Ishikawa (cell line): ENCODE measurements around the gene MTA2.

ENCODE experiments used
- CEBPB ChIP-seq: IDR thresholded peaks from 2 replicates; pipeline ENCODE4 v1.6.1; 2012
- CREB1 ChIP-seq: IDR thresholded peaks from 2 replicates; pipeline ENCODE4 v1.6.1; 2012; ENCODE audit warnings: low read depth
- EGR1 ChIP-seq: IDR thresholded peaks from 2 replicates; pipeline ENCODE4 v1.6.1; 2012
- EP300 ChIP-seq: IDR thresholded peaks from 2 replicates; pipeline ENCODE4 v1.6.1; 2012; ENCODE audit warnings: borderline replicate concordance
- FOXM1 ChIP-seq: IDR thresholded peaks from 2 replicates; pipeline ENCODE4 v1.6.1; 2012; ENCODE audit warnings: low read depth, borderline replicate concordance
- NFIC ChIP-seq: IDR thresholded peaks from 2 replicates; pipeline ENCODE4 v1.6.1; 2012
- RAD21 ChIP-seq: IDR thresholded peaks from 2 replicates; pipeline ENCODE4 v1.6.1; 2012; ENCODE audit warnings: low read depth
- TCF12 ChIP-seq: IDR thresholded peaks from 2 replicates; pipeline ENCODE4 v1.6.1; 2012; ENCODE audit warnings: low read depth
- YY1 ChIP-seq: IDR thresholded peaks from 2 replicates; pipeline ENCODE4 v1.6.1; 2012; ENCODE audit warnings: low read depth
- ZBTB7A ChIP-seq: IDR thresholded peaks from 2 replicates; pipeline ENCODE4 v1.6.1; 2012; ENCODE audit warnings: low read depth
- TF ChIP-seq, protein P1 (sequence below): IDR thresholded peaks from 2 replicates; pipeline ENCODE4 v1.6.1; 2012
- TF ChIP-seq, protein P2 (sequence below): IDR thresholded peaks from 2 replicates; pipeline ENCODE4 v1.6.1; 2012
- TF ChIP-seq, protein P3 (sequence below): IDR thresholded peaks from 2 replicates; pipeline ENCODE4 v1.6.1; 2012; ENCODE audit warnings: low read depth, mild to moderate bottlenecking

DNA sequence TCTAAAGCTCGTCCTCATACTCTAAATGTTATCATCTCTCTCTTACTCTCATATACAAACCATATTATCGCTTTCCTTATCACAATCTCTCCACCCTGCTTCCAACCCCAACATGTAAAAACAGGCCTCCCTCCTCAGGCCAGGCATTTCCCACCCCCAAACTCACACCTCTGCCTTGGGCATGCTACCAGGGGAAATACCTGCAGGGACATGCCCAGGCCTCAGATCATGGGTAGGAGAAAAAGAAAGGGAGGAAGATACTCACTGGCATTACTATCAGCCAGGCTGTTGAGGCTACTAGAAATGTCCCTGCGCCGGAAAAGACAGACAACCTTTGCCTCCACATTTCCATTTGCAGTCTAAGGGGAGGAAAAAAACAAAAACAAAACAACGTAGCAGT is 1.8 kb downstream of the MTA2 start:
- TF ChIP-seq EP300 (no peak), NFIC (no peak), RAD21 (no peak), ZBTB7A (no peak), CREB1 (no peak), FOXM1 (no peak), TCF12 (no peak), CEBPB (no peak), EGR1 (no peak), YY1 (no peak)
- TF ChIP-seq, protein P1, sequence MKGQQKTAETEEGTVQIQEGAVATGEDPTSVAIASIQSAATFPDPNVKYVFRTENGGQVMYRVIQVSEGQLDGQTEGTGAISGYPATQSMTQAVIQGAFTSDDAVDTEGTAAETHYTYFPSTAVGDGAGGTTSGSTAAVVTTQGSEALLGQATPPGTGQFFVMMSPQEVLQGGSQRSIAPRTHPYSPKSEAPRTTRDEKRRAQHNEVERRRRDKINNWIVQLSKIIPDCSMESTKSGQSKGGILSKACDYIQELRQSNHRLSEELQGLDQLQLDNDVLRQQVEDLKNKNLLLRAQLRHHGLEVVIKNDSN, result no peak
- TF ChIP-seq, protein P2, sequence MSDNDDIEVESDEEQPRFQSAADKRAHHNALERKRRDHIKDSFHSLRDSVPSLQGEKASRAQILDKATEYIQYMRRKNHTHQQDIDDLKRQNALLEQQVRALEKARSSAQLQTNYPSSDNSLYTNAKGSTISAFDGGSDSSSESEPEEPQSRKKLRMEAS, result no peak
- TF ChIP-seq, protein P3, sequence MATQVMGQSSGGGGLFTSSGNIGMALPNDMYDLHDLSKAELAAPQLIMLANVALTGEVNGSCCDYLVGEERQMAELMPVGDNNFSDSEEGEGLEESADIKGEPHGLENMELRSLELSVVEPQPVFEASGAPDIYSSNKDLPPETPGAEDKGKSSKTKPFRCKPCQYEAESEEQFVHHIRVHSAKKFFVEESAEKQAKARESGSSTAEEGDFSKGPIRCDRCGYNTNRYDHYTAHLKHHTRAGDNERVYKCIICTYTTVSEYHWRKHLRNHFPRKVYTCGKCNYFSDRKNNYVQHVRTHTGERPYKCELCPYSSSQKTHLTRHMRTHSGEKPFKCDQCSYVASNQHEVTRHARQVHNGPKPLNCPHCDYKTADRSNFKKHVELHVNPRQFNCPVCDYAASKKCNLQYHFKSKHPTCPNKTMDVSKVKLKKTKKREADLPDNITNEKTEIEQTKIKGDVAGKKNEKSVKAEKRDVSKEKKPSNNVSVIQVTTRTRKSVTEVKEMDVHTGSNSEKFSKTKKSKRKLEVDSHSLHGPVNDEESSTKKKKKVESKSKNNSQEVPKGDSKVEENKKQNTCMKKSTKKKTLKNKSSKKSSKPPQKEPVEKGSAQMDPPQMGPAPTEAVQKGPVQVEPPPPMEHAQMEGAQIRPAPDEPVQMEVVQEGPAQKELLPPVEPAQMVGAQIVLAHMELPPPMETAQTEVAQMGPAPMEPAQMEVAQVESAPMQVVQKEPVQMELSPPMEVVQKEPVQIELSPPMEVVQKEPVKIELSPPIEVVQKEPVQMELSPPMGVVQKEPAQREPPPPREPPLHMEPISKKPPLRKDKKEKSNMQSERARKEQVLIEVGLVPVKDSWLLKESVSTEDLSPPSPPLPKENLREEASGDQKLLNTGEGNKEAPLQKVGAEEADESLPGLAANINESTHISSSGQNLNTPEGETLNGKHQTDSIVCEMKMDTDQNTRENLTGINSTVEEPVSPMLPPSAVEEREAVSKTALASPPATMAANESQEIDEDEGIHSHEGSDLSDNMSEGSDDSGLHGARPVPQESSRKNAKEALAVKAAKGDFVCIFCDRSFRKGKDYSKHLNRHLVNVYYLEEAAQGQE, result no peak
